Activated naive CD8-positive, alpha-beta T cell (primary cell): Measurements from ENCODE around the gene DENND1C.

ENCODE experiments used
- H3K27ac Mint-ChIP-seq: one replicate; pipeline ENCODE4 v1.8.0; 2021; ENCODE audit warnings: mixed read lengths
- H3K27me3 Mint-ChIP-seq: one replicate; pipeline ENCODE4 v1.8.0; 2021; ENCODE audit warnings: mixed read lengths
- H3K36me3 Mint-ChIP-seq: one replicate; pipeline ENCODE4 v1.8.0; 2021; ENCODE audit warnings: mixed read lengths
- H3K4me1 Mint-ChIP-seq: one replicate; pipeline ENCODE4 v1.8.0; 2021; ENCODE audit warnings: low read depth, mixed read lengths
- H3K4me3 Mint-ChIP-seq: one replicate; pipeline ENCODE4 v1.8.0; 2021; ENCODE audit warnings: mild to moderate bottlenecking, mixed read lengths
- H3K9me3 Mint-ChIP-seq: one replicate; pipeline ENCODE4 v1.8.0; 2021; ENCODE audit warnings: low read depth, mixed read lengths

DENND1C gene

GRCh38 chr19:6475321-6476108 lies 6.1 kb downstream of the DENND1C start:
- H3K27me3 Mint-ChIP-seq, result no peaks in the 10 kb centered on the region
- peaks cover 14% of the 10 kb centered on the region for H3K4me1 Mint-ChIP-seq
- H3K4me3 Mint-ChIP-seq, result no peak overlapping the region
- no peaks in the 10 kb centered on the region for H3K9me3 Mint-ChIP-seq
- no peak overlapping the region for H3K27ac Mint-ChIP-seq
- H3K36me3 Mint-ChIP-seq, result no peaks in the 10 kb centered on the region

- Mint-ChIP-seq H3K27ac (no peak overlapping the region), H3K27me3 (no peaks in the 10 kb centered on the region), H3K36me3 (peaks cover 4% of the 10 kb centered on the region), H3K4me3 (no peak overlapping the region), H3K9me3 (no peaks in the 10 kb centered on the region), H3K4me1 (peaks cover 3% of the 10 kb centered on the region)
Observed at GRCh38 chr19:6473647-6474046, 7.9 kb downstream of the DENND1C start.

- Mint-ChIP-seq H3K9me3 (no peaks in the 10 kb centered on the region), H3K4me3 (no peak overlapping the region), H3K27ac (no peak overlapping the region), H3K4me1 (peaks cover 3% of the 10 kb centered on the region), H3K27me3 (no peaks in the 10 kb centered on the region), H3K36me3 (peaks cover 4% of the 10 kb centered on the region)
Observed at GRCh38 chr19:6472713-6473112, 8.9 kb downstream of the DENND1C start.

GRCh38 chr19:6471076-6471475 lies 10.5 kb downstream of the DENND1C start:
- no peak overlapping the region for H3K27ac Mint-ChIP-seq

GRCh38 chr19:6470173-6470572 lies 11.4 kb downstream of the DENND1C start:
- Mint-ChIP-seq H3K27me3 (no peaks in the 10 kb centered on the region), H3K36me3 (peaks cover 4% of the 10 kb centered on the region), H3K4me3 (no peak overlapping the region), H3K9me3 (no peaks in the 10 kb centered on the region), H3K27ac (no peak overlapping the region), H3K4me1 (no peaks in the 10 kb centered on the region)

More at GRCh38 chr19:6471076-6471475, 10.5 kb downstream of the DENND1C start:
- Mint-ChIP-seq H3K4me1 (peaks cover 2% of the 10 kb centered on the region), H3K27me3 (no peaks in the 10 kb centered on the region), H3K4me3 (no peak overlapping the region), H3K36me3 (peaks cover 4% of the 10 kb centered on the region), H3K9me3 (no peaks in the 10 kb centered on the region)

GRCh38 chr19:6467384-6467783 lies 14.2 kb downstream of the DENND1C start:
- H3K27ac Mint-ChIP-seq, result no peak overlapping the region
- H3K4me1 Mint-ChIP-seq, result peaks cover 10% of the 10 kb centered on the region
- H3K9me3 Mint-ChIP-seq, result no peaks in the 10 kb centered on the region
- H3K27me3 Mint-ChIP-seq, result no peaks in the 10 kb centered on the region
- H3K4me3 Mint-ChIP-seq, result no peak overlapping the region
- H3K36me3 Mint-ChIP-seq, result peaks cover 4% of the 10 kb centered on the region

GRCh38 chr19:6466526-6467248 lies 14.9 kb downstream of the DENND1C start:
- Mint-ChIP-seq H3K4me1 (peaks cover 14% of the 10 kb centered on the region), H3K4me3 (no peak overlapping the region), H3K9me3 (no peaks in the 10 kb centered on the region), H3K27me3 (no peaks in the 10 kb centered on the region), H3K36me3 (peaks cover 4% of the 10 kb centered on the region), H3K27ac (peak overlapping the region; percentile 64)

- H3K4me1 Mint-ChIP-seq, result peaks cover 14% of the 10 kb centered on the region
- peaks cover 4% of the 10 kb centered on the region for H3K36me3 Mint-ChIP-seq
- no peaks in the 10 kb centered on the region for H3K9me3 Mint-ChIP-seq
- H3K27ac Mint-ChIP-seq, result no peak overlapping the region
- H3K27me3 Mint-ChIP-seq, result no peaks in the 10 kb centered on the region
- H3K4me3 Mint-ChIP-seq, result no peak overlapping the region
Observed at GRCh38 chr19:6465663-6466062, 15.9 kb downstream of the DENND1C start.

- Mint-ChIP-seq H3K36me3 (peaks cover 4% of the 10 kb centered on the region), H3K4me1 (peaks cover 19% of the 10 kb centered on the region), H3K4me3 (peak overlapping the region; percentile 62), H3K9me3 (no peaks in the 10 kb centered on the region), H3K27ac (no peak overlapping the region), H3K27me3 (no peaks in the 10 kb centered on the region)
Observed at GRCh38 chr19:6465006-6465405, 16.6 kb downstream of the DENND1C start.

GRCh38 chr19:6464070-6464873 lies 17.3 kb downstream of the DENND1C start, which contains the start of gene CRB3:
CRB3 (plus strand) TSS chr19:6464271; CDS start chr19:6464702, 431 bp downstream.
- Mint-ChIP-seq H3K4me1 (peaks cover 21% of the 10 kb centered on the region), H3K36me3 (no peaks in the 10 kb centered on the region), H3K9me3 (no peaks in the 10 kb centered on the region), H3K27me3 (no peaks in the 10 kb centered on the region), H3K4me3 (peak within 1 kb of the TSS; percentile 62), H3K27ac (no peak within 1 kb of the TSS)

- no peaks in the 10 kb centered on the region for H3K27me3 Mint-ChIP-seq
- peaks cover 5% of the 10 kb centered on the region for H3K36me3 Mint-ChIP-seq
- peak overlapping the region; percentile 96 for H3K4me3 Mint-ChIP-seq
- peak overlapping the region; percentile 87 for H3K27ac Mint-ChIP-seq
- peaks cover 27% of the 10 kb centered on the region for H3K4me1 Mint-ChIP-seq
- H3K9me3 Mint-ChIP-seq, result no peaks in the 10 kb centered on the region
Observed at GRCh38 chr19:6460099-6460884, 21.3 kb downstream of the DENND1C start.

GRCh38 chr19:6459262-6460098 lies 22.1 kb downstream of the DENND1C start, which contains the start of gene SLC25A23:
SLC25A23 (minus strand) TSS chr19:6459792; CDS start chr19:6459628, 164 bp downstream.
- H3K27ac Mint-ChIP-seq, result peak within 1 kb of the TSS; percentile 87
- H3K4me3 Mint-ChIP-seq, result peak within 1 kb of the TSS; percentile 96
- H3K9me3 Mint-ChIP-seq, result no peaks in the 10 kb centered on the region
- H3K36me3 Mint-ChIP-seq, result peaks cover 11% of the 10 kb centered on the region
- H3K4me1 Mint-ChIP-seq, result peaks cover 22% of the 10 kb centered on the region
- H3K27me3 Mint-ChIP-seq, result no peaks in the 10 kb centered on the region

GRCh38 chr19:6458695-6459261 lies 22.8 kb downstream of the DENND1C start:
- peaks cover 19% of the 10 kb centered on the region for H3K4me1 Mint-ChIP-seq
- peaks cover 15% of the 10 kb centered on the region for H3K36me3 Mint-ChIP-seq
- H3K27me3 Mint-ChIP-seq, result no peaks in the 10 kb centered on the region
- H3K27ac Mint-ChIP-seq, result peak overlapping the region; percentile 86
- H3K4me3 Mint-ChIP-seq, result peak overlapping the region; percentile 91
- H3K9me3 Mint-ChIP-seq, result no peaks in the 10 kb centered on the region
